Fibroblast of gingiva (primary cell): ENCODE data around the gene ATP13A3.
A peak's percentile ranks its signal among the peaks of the same experiment; 100 is the strongest.

Experiments used
- DNase-seq: peaks from one replicate; pipeline ENCODE4 v3.0.0-alpha.2; 2011; ENCODE audit warnings: low read depth

Gene ATP13A3

DNA sequence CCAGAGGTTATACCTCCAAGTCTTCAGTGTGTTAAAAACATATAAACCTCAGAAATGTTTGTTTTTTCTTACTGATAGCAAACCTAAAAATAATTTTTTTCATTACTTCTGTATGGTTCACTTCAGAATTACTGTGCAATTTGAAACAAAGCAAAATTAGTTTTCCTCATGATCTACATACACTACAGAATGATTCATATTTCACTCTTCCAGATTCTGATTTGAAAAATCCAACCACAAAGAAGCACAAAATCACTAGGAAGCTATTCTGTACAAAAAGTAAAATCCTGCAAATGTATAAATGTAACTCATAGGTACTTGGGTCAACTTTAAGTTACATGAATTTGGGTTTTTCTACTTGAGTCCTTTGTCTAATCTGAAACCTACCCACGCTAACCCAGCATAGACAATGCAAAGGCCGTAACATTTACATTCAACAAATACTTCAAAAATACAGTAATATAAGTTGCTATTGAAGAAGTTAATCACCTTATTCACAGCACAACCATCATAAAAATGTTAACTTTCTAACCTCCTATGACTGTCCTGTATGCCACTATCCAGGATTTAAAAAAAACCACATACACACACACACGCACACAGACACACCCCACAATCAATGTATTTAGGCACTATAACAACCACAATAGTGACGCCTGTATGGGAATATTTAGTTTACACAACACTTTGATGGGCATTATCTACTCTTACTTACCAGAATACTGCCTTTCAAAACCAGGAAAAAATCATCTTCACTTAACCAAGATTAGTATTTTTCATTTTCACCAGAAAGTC lies 11.5 kb downstream of the ATP13A3 start:
- DNase-seq: no peak

DNA sequence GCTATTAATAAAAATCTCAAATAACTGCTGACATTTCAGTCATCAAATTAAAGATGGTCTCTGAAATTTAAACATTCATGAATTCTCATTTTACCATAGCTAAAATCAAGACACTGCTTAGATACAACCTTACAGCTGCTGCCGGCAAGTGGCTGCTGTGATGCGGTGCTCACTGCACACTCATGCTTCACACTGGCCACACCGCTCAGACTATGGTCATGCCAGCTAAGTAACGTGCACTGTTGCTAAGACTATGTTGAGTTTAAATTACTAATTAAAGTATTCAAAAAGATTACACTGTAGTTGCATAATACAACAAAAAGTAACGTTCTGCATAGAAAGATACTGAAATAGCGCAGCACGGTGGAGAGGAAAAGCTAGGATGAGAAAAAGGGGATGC lies 12.1 kb downstream of the ATP13A3 start:
- DNase-seq: peak; percentile 25

DNA sequence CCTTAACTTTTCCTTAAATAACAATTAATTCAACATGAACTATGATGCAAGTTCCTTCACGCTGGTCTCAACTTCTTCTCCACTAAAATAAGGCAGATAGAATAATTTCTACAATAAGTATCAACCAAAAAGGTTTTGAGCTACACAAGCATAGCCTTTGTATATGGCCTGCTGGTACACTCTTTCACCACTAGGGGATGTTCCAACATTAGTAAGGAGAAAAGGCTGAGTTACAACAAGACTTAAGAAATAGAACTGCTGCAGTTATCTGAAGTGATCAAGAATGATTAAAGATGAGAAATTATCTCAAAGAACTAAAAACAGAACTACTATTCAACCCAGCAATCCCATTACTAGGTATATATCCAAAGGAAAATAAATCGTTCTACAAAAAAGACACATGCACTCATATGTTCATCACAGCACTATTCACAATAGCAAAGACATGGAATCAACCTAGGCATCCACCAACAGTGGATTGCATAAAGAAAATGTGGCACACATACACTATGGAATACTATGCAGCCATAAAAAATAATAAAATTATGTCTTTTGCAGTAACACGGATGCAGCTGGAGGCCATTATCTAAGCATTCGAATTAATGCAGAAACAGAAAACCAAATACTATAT lies 14.4 kb downstream of the ATP13A3 start:
- DNase-seq: peak; percentile 69

DNA sequence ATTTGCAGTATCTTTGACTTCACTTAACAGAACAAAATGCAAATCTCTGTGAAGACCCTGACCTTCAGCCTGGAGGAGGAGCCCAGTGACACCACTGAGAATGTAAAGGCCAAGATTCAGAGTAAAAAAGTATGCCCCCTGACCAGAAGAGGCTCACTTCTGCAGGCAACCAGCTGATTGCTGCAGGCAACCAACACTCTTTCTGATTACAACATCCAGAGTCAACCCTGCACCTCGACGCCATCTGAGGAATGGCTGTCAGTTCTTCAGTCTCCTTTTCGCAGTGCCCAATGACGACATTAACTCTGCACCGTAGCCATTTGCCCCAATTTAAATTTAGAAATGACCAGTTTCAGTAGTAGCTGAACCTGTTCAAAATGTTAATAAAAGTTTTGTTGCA lies 14.9 kb downstream of the ATP13A3 start:
- DNase-seq: no peak

DNA sequence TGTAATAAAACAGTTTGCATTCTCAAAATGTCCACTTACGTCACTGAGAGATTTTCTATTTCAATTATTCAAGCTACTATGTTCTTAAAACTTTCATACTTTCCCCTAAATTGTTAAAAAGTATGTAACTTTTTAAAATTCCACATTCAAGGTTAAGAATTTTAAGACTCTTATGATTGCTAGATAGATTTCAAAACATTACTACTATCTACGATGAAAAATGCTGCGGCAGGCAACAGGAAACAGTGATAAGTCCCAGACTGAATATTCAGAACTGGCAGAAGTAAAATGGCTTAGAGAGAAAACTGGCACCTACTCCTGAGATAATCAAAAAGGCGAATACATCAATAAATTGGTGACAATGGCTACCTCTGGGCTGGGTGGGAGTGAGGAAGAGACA lies 16.2 kb downstream of the ATP13A3 start:
- DNase-seq: no peak

DNA sequence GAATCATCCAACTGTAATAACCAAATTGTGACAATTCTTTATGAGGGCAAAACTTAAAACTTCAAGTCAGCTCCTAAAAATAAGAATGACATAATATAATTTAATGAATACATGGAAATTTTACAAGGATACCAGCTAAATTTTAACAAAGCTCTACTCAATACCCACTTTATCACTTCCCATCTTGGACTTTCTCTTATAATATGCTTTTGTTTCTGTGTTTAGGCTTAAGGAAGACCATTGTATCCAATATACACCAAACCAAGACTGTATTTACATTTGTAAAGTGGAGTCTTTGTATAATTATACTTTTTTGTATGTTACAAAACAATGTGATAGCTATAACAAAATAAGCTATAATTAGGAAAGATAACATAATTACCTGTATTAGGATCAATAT lies 16.8 kb downstream of the ATP13A3 start:
- DNase-seq: no peak

DNA sequence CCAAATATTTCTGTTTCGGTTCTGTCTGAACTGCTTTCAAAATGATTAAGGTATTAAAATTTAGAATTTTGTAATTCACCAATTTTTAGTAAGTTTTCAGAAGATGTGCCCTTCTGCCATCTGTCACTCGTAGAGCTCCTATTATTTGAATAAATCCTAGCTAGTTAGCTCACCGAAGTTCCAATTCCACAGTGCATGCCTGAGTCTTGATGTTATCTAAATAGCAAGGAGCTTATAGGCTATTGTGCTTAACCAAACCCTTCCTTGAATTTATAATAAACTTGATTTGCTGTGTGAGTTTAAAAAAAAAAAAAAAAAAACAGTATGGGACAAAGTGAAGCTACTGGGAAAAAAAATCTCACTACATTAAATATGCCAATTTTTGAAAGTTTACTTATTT lies 18.7 kb downstream of the ATP13A3 start:
- DNase-seq: no peak

DNA sequence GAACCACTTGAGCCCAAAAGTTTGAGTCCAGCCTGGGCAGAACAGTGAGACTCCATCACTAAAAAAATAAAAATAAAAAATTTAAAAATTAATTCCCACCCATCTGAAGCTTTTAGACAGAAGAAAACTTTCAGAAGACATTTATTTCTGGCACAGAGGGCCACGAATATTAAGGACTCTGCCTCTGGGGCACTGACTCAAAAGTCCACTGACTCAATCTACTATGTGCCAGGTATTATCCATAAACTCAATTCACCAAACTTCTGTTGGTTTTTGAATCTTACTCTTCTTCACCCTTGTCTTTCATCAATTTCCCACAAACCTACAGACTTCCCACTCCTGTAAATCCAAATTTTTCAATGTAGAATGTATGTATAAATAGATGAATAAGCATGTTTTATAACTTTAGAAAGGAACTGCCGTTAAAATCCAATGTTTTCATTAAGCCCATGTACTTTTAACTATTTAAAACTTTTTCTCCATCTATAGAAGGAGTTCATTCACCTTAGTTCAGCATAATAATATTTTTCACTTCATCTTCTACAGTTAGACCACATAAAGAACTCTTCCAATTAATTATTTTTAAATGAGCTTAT lies 19.9 kb downstream of the ATP13A3 start:
- DNase-seq: no peak

DNA sequence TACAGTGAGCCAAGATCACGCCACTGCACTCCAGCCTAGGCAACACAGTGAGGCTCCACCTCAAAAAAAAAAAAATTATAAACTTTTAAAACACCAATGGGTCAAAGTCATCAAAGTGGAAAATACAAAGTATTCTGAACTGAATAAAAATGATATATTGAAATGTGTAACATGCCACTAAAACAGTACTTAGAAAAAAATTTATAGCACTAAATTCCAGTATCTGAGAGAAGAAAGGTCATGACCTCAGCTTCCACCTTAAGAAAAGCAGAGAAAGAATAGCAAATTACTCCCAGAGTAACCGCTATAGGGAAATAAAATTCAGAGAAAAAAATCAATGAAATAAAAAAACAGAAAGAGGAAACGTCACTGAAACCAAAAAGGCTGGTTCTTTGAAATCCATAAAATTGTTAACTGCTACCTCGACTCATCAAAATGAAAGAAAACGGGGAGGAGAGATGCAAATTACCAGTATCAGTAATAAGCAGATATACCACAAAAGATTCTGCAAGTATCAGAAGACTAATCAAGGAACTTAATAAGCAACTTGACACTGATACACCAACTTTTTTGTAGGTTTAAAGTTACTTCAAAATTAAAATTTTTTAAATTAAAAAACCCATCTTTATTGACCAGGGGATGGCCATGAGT lies 20.8 kb downstream of the ATP13A3 start:
- no peak for DNase-seq

DNA sequence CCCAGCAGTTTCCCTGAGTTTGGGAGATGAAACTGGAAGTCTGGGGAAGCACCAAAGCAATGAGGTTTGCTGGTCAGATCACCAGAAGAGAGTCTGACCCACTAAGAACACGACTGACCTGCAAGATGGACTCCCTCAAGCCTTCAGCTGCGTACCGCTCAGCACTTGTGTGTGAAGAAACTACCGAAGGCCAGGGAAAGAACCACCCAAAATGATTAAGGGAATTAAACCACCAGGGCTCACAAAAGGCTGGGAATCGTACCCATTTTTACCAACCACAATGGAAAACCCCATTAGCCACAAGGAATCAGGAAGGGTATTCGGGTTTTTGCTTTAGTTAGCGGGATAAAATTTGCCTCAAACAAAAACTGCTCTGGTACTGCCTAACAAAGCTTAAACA lies 21.6 kb downstream of the ATP13A3 start:
- DNase-seq: no peak

DNA sequence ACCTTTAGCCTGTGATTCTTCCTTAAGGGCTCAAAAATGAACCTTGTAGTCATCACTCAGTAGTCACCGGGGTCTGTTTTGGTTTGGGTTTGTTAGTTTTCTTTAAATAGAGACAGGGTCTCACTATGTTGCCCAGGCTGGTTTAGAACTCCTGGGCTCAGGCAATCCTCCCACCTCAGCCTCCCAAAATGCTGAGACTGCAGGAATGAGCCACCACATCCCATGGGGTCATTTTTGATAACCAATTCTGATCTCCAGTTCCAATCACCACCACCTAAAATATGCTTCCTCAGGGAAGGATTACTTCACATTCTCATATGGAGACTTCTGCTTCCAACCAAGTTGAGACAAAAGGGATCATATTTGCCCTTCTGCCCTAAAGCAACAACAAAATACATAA lies 22.1 kb downstream of the ATP13A3 start:
- no peak for DNase-seq

DNA sequence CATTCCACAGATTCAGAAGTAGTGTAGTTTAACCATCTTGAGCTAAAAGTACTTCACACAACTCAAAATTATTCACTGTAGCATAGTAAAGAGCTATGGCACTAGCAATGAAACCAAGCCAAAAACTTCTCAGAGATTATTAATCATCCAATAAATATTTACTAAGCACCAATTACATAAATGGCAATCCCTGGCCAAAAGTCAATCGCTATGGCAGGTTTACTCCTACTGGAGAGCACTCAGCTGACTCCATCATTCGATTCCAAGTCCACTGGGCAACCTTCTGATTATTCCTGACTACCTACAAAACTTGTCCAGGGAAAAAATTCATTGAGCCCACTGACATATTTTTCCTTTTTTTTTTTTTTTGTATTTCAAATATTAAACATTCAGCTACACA lies 23.9 kb downstream of the ATP13A3 start:
- DNase-seq: no peak

DNA sequence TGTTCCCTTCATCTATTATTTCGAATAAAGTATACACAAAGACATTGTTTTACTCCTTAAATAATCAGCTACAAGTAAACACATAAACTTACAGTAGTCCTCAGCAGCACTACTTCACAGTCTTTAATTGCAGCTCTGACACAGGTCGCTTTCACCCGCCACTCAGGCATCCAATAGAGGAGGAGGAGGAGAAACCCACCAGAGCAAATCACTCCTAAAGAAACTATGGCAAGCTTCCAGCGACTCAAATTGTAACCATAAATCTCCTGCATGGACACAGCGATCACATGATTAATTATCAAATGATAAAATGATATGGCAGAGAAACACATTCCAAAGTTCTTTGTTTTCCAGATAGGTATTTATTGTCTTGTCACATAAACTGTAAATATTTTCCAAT lies 26.2 kb downstream of the ATP13A3 start:
- no peak for DNase-seq

DNA sequence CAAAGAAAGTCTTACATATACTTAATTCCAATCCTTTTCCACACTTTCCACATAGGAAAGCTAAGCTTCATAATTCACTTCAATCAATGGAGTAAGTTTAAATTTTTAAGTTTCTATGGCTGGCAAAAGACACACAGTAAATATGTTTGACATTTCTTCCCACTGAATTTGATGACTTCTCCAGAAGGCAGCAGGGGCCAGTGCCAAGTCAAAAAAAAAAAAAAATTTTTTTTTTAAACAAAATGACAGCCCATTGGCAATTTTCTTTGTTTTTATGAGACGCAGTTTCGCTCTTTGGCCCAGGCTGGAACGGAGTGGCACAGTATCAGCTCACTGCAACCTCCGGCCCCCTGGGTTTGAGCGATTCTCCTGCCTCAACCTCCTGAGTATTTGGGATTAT lies 28.7 kb downstream of the ATP13A3 start:
- no peak for DNase-seq

DNA sequence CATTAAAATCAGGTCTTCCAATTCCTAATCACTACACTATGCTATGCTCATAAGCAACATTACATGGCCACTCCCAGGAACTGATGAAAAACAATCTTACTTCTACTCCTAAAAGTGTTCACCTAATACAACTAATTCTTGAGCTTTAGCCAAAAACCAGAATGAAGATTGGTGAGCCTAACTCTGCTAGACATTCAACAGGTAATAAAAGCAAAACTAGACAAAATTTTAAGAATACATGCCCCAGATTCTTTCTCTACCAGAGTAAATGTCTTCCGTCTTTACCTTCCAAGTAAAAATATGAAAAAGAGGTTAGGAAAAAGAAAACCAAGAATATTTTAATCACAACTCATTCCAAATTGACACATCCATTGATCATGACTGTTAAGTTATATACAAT lies 31.3 kb downstream of the ATP13A3 start:
- no peak for DNase-seq

DNA sequence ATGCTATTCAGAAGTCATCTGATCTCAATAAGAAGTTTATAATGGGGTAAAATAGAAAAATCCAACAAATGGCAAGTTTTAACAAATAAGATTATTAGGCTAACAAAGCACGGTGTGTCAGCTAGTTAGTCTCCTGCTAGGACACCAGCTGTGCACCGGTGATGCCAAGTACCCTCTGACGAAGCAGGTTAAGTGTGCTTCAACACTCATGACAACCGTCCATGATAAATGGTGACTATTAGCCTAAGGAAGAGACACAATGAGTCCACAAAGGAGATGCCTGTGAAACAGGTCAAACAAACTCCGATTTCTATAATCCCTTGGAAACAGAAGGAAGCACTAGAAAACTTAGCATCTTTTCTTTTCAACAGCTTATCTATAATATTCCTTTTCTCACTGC lies 36.5 kb downstream of the ATP13A3 start:
- DNase-seq: no peak

DNA sequence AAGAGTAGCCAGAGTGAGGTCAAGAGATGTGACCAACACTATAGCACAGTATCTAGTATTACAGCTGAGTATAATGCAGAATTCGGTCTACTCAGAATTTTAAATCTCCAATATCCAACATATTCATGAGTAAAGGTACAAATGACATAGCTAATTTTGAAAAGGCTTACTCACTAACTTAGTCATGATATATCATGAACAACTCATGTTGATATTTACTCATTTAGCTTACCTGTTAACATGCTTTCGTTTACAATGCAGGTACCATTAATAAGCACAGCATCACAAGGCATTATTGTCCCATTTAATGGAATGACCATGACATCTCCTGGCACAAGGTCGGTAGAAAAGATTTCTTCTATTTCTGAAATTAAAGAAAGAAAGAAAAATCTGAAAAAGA lies 36.9 kb downstream of the ATP13A3 start:
- no peak for DNase-seq

DNA sequence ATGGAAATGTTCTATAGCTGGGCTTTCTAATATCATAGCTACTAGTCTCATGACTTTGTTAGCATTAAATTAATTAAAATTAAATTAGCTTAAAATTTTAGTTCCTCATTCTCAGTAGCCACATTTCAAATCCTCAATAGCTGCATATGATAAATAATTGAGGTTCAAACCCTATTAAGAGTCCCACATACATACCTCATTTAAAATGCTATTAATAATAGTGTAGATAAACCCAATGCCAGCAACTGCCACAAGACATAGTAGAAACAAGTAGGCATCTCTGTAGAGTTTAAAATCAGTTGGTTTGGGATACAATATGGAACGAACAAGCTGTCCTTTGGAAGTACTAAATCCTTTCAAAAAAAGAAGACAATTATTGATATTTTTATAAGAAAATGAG lies 39.1 kb downstream of the ATP13A3 start:
- no peak for DNase-seq

DNA sequence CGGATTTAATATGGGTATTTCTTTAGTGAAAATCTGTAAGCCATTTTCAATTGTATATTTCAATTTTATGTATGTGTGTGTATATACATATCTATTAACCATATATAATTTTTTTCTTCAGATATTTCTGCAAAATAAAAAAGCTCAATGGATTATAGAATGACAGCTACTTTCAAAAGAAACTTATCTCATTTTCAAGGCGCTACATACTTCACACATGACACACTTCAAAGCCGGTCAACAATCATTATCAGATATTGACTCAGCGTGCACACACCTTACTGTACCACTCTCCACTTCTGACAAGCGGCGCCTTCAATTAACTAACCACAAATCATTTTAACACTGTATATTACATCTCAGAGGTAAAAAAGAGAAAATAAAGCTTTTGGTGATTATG lies 39.6 kb downstream of the ATP13A3 start:
- DNase-seq: no peak

DNA sequence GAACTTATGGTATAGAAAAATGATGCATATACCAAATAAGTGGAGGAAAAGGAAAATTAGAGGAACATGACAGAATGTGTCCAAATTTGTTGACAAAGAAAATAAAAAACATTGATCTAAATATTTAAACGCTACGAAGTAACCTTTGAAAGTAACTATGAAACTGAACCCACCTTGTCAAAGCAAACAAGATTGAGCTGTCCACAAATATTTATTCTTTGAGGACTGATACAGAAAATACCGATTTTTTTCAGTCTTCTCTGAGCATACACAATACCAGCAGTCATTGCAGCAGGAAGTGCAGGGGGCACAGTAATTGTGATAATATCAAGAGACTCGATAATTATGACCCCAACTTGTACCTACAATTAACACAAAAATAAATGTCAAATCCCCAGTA lies 40.0 kb downstream of the ATP13A3 start:
- no peak for DNase-seq

DNA sequence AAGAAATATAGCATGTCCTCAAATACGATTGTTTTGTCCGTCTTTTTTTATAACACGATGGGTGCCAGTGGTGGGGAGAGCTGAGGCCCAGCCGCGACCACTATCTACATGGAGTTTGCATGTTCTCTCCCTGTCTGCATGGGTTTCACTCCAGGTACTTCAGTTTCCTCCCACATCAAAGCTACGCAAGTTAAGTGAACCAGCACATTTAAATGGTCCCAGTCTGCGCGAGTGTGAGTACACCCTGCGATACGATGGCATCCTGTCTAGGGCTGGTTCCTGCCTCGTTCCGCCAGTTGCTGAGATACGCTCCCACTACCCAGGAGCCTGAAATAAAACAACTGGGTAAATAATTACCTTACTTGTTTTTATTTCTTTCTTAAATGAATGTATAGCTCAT lies 40.6 kb downstream of the ATP13A3 start:
- DNase-seq: no peak

DNA sequence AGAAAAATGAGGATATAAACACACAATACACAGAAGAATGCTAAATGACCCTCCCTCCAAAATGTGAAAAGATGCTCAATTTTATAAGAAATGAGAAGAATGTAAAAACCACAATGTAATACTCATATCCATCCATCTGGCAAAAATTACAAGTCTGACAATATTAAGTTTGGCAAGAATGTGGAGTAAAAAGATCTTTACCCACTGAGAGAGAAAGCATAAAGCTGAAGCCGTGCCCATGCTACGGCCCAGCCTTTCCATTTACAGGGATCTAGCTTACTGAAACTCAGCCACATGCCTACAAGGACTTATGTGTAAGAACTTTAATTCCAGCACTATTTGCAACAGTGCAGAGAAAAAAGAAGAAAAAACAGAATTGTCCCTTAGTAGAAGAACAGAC lies 42.9 kb downstream of the ATP13A3 start:
- DNase-seq: peak; percentile 74

DNA sequence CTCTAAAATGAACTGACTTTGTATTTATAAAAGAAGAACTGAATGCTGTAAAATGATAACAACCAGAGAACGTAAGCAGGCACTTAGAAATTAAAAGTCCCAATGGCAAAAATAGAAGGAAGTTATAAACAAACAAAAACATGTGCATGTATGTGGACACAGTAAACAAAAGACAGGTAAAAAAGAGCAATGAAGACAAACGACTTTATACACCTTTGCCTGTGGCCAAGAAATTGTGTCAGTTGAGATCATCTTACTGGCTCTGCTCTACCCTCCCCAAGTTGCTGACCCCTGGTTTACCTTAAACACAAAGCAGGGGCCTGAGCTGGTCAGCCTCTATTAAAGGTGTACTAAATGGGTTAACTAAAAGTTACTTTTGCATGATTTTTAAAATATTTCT lies 46.0 kb downstream of the ATP13A3 start:
- DNase-seq: no peak
